ENCODE data around the gene RPTOR. TPM values are rescaled to one million over a fixed set of nuclear protein-coding genes. Genes with fewer than 3 reads are reported as not detected.

The RPTOR gene
- total and polyA plus RNA-seq, 2 donors (not counting 1 experiment from before 2014, with no cell fraction given): 6.7 to 22.8 TPM

GRCh38 chr17:80924111-80924806 lies 379.6 kb downstream of the RPTOR start:
- H3K79me2 ChIP-seq (ENCODE audit: control insufficient read depth, insufficient read depth, low read length): no peaks in the 10 kb centered on the region
- no peak overlapping the region for H3K27ac ChIP-seq (ENCODE audit: insufficient read depth, low read length)
- H3K4me2 ChIP-seq (ENCODE audit: extremely low read depth, insufficient read depth, low read length): no peak overlapping the region
- no peaks in the 10 kb centered on the region for H3K4me1 ChIP-seq (ENCODE audit: control insufficient read depth, extremely low read depth, insufficient read depth, low read length)
- H3K36me3 ChIP-seq (ENCODE audit: control insufficient read depth, insufficient read depth, low read length): peaks cover 8% of the 10 kb centered on the region
- TF ChIP-seq EZH2 (IDR thresholded peaks at IDR 0.05; ENCODE audit: low read length, missing control alignments) (no peak), CTCF (conservative IDR thresholded peaks at IDR 0.05 in 1 of 2, IDR thresholded peaks at IDR 0.05 in 1 of 2; ENCODE audit: low read depth in 1 of 2, low read length in 2 of 2) (no peak)
- no peak overlapping the region for H3K9ac ChIP-seq (ENCODE audit: insufficient read depth, low read length)
- no peaks in the 10 kb centered on the region for H4K20me1 ChIP-seq (ENCODE audit: control insufficient read depth, extremely low read depth, insufficient read depth, low read length)
- no peak overlapping the region for H3K4me3 ChIP-seq (replicated peaks in 1 of 4; ENCODE audit: control extremely low read depth in 1 of 4, insufficient read depth in 1 of 4, low read depth in 3 of 4, low read length in 4 of 4)
- no peak for DNase-seq (ENCODE audit: low read depth in 2 of 2)
- H3K9me3 ChIP-seq (ENCODE audit: control insufficient read depth, insufficient read depth, low read depth, low read length): no peaks in the 10 kb centered on the region
- H3K27me3 ChIP-seq (ENCODE audit: control insufficient read depth, insufficient read depth, low read length): no peaks in the 10 kb centered on the region
- H2AFZ ChIP-seq (ENCODE audit: low read length): no peak overlapping the region

GRCh38 chr17:80924807-80925610 lies 380.4 kb downstream of the RPTOR start:
- H2AFZ ChIP-seq (ENCODE audit: low read length): no peak overlapping the region
- H3K27ac ChIP-seq (ENCODE audit: insufficient read depth, low read length): no peak overlapping the region
- DNase-seq (ENCODE audit: low read depth in 2 of 2): no peak
- H3K79me2 ChIP-seq (ENCODE audit: control insufficient read depth, insufficient read depth, low read length): no peaks in the 10 kb centered on the region
- H3K36me3 ChIP-seq (ENCODE audit: control insufficient read depth, insufficient read depth, low read length): peaks cover 8% of the 10 kb centered on the region
- H3K4me2 ChIP-seq (ENCODE audit: extremely low read depth, insufficient read depth, low read length): no peak overlapping the region
- TF ChIP-seq CTCF (conservative IDR thresholded peaks at IDR 0.05 in 1 of 2, IDR thresholded peaks at IDR 0.05 in 1 of 2; ENCODE audit: low read depth in 1 of 2, low read length in 2 of 2) (no peak), EZH2 (IDR thresholded peaks at IDR 0.05; ENCODE audit: low read length, missing control alignments) (no peak)
- H3K9me3 ChIP-seq (ENCODE audit: control insufficient read depth, insufficient read depth, low read depth, low read length): no peaks in the 10 kb centered on the region
- H4K20me1 ChIP-seq (ENCODE audit: control insufficient read depth, extremely low read depth, insufficient read depth, low read length): no peaks in the 10 kb centered on the region
- no peaks in the 10 kb centered on the region for H3K4me1 ChIP-seq (ENCODE audit: control insufficient read depth, extremely low read depth, insufficient read depth, low read length)
- H3K27me3 ChIP-seq (ENCODE audit: control insufficient read depth, insufficient read depth, low read length): no peaks in the 10 kb centered on the region
- H3K4me3 ChIP-seq (replicated peaks in 1 of 4; ENCODE audit: control extremely low read depth in 1 of 4, insufficient read depth in 1 of 4, low read depth in 3 of 4, low read length in 4 of 4): no peak overlapping the region
- H3K9ac ChIP-seq (ENCODE audit: insufficient read depth, low read length): no peak overlapping the region

- Histone ChIP-seq H3K36me3 (ENCODE audit: control insufficient read depth, insufficient read depth, low read length) (peaks cover 8% of the 10 kb centered on the region), H3K27me3 (ENCODE audit: control insufficient read depth, insufficient read depth, low read length) (no peaks in the 10 kb centered on the region), H3K27ac (ENCODE audit: insufficient read depth, low read length) (no peak overlapping the region), H2AFZ (ENCODE audit: low read length) (no peak overlapping the region), H3K9ac (ENCODE audit: insufficient read depth, low read length) (no peak overlapping the region), H3K4me2 (ENCODE audit: extremely low read depth, insufficient read depth, low read length) (no peak overlapping the region), H4K20me1 (ENCODE audit: control insufficient read depth, extremely low read depth, insufficient read depth, low read length) (no peaks in the 10 kb centered on the region), H3K9me3 (ENCODE audit: control insufficient read depth, insufficient read depth, low read depth, low read length) (no peaks in the 10 kb centered on the region), H3K79me2 (ENCODE audit: control insufficient read depth, insufficient read depth, low read length) (no peaks in the 10 kb centered on the region), H3K4me1 (ENCODE audit: control insufficient read depth, extremely low read depth, insufficient read depth, low read length) (no peaks in the 10 kb centered on the region), H3K4me3 (replicated peaks in 1 of 4; ENCODE audit: control extremely low read depth in 1 of 4, insufficient read depth in 1 of 4, low read depth in 3 of 4, low read length in 4 of 4) (no peak overlapping the region)
- no peak for TF ChIP-seq CTCF (conservative IDR thresholded peaks at IDR 0.05 in 1 of 2, IDR thresholded peaks at IDR 0.05 in 1 of 2; ENCODE audit: low read depth in 1 of 2, low read length in 2 of 2)
- no peak for TF ChIP-seq EZH2 (IDR thresholded peaks at IDR 0.05; ENCODE audit: low read length, missing control alignments)
- no peak for DNase-seq (ENCODE audit: low read depth in 2 of 2)
Measured at GRCh38 chr17:80925688-80926335, 381.2 kb downstream of the RPTOR start.
